ENCODE results near the gene RNF128.
A peak's percentile ranks its signal among the peaks of the same experiment; 100 is the strongest.

Gene RNF128, protein sequence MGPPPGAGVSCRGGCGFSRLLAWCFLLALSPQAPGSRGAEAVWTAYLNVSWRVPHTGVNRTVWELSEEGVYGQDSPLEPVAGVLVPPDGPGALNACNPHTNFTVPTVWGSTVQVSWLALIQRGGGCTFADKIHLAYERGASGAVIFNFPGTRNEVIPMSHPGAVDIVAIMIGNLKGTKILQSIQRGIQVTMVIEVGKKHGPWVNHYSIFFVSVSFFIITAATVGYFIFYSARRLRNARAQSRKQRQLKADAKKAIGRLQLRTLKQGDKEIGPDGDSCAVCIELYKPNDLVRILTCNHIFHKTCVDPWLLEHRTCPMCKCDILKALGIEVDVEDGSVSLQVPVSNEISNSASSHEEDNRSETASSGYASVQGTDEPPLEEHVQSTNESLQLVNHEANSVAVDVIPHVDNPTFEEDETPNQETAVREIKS

DNA sequence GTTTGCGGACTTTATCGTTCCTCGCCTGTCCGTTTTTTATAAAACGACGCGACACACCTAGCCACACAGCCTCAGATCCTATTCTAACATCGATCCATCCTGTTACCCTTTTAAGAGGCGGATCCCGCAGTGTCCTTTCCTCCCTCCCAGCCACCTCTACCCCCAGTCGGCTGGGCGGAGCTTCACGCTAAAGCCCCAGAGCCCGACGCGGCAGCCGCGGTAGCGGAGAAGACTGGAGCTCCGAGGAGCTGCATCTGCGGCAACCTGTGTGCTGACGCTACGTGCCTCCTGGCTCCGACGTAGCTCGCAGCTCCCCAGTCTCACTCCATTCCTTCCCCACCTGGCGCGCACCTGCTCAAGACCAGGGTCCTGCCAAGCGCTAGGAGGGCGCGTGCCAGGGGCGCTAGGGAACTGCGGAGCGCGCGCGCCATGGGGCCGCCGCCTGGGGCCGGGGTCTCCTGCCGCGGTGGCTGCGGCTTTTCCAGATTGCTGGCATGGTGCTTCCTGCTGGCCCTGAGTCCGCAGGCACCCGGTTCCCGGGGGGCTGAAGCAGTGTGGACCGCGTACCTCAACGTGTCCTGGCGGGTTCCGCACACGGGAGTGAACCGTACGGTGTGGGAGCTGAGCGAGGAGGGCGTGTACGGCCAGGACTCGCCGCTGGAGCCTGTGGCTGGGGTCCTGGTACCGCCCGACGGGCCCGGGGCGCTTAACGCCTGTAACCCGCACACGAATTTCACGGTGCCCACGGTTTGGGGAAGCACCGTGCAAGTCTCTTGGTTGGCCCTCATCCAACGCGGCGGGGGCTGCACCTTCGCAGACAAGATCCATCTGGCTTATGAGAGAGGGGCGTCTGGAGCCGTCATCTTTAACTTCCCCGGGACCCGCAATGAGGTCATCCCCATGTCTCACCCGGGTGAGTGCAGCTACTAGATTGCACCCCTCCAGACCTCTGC lies at the start of gene RNF128:
Gene RNF128, plus strand, starts transcription at position 217 of the 953 bp plus-strand sequence. Its CDS starts 213 bp downstream, at position 430.
- DNase-seq (ENCODE audit: extremely low spot score) = peak; percentile 75
- TF ChIP-seq SUZ12 (IDR thresholded peaks at IDR 0.05) = no peak
- TF ChIP-seq ELF4 (IDR thresholded peaks at IDR 0.05) = no peak
- TF ChIP-seq, protein P1, sequence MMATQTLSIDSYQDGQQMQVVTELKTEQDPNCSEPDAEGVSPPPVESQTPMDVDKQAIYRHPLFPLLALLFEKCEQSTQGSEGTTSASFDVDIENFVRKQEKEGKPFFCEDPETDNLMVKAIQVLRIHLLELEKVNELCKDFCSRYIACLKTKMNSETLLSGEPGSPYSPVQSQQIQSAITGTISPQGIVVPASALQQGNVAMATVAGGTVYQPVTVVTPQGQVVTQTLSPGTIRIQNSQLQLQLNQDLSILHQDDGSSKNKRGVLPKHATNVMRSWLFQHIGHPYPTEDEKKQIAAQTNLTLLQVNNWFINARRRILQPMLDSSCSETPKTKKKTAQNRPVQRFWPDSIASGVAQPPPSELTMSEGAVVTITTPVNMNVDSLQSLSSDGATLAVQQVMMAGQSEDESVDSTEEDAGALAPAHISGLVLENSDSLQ (IDR thresholded peaks at IDR 0.05) = no peak
- TF ChIP-seq LEF1 (IDR thresholded peaks at IDR 0.05; ENCODE audit: borderline replicate concordance) = no peak
- TF ChIP-seq BHLHE40 (IDR thresholded peaks at IDR 0.05; ENCODE audit: borderline replicate concordance) = no peak
- CTCF ChIA-PET = interaction anchor here (0.5 to 1.1 kb wide), 3 partner anchors 9 to 24 kb away, joined by 3 to 7 read pairs (median 3); no protein-coding TSS in a partner anchor
- POLR2A ChIA-PET = interaction anchor here (0.8 to 1.8 kb wide), 9 partner anchors 9 to 107 kb away, joined by 3 to 11 read pairs (median 4); partner anchors contain the start of gene TBC1D8B

DNA sequence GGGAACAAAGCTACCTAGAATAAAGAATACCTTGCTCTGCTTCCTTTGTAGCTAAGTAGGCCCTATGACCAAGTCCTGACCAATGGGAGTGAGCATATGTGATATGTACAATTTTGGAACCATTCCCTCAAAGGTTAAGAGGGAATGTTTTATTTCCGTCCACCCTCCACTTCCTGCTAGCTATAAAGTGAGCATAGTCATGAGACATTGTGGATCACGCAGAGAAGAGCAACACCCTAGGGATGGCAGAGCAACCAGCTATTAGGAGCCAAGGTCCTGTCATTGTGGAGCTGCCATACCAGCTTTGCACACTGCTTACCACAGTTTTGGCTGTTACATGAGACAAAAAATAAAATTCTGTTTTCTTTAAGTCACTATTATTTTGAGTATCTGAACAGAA lies 45.8 kb upstream of the RNF128 start:
- DNase-seq (ENCODE audit: extremely low spot score) = no peak
- POLR2A ChIA-PET = no interaction called here
- CTCF ChIA-PET = interaction anchor here (0.7 kb wide), 1 partner anchor 61 kb away, joined by 3 read pairs; no protein-coding TSS in a partner anchor
- TF ChIP-seq BHLHE40 (IDR thresholded peaks at IDR 0.05; ENCODE audit: borderline replicate concordance) (no peak), CTBP1 (IDR thresholded peaks at IDR 0.05; ENCODE audit: borderline replicate concordance) (no peak), L3MBTL2 (conservative IDR thresholded peaks at IDR 0.05) (no peak), SP1 (IDR thresholded peaks at IDR 0.05) (no peak), TARDBP (IDR thresholded peaks at IDR 0.05) (no peak), SUZ12 (IDR thresholded peaks at IDR 0.05) (no peak), HDGF (IDR thresholded peaks at IDR 0.05; ENCODE audit: borderline replicate concordance) (no peak), FOXA1 (IDR thresholded peaks at IDR 0.05) (no peak), FOXM1 (IDR thresholded peaks at IDR 0.05; ENCODE audit: borderline replicate concordance) (no peak), ZNF384 (IDR thresholded peaks at IDR 0.05) (no peak), NFRKB (IDR thresholded peaks at IDR 0.05) (no peak), FOXK2 (IDR thresholded peaks at IDR 0.05) (no peak), LEF1 (IDR thresholded peaks at IDR 0.05; ENCODE audit: borderline replicate concordance) (no peak), ARNT (IDR thresholded peaks at IDR 0.05) (no peak), ELF4 (IDR thresholded peaks at IDR 0.05) (no peak)
- TF ChIP-seq, protein P1 (IDR thresholded peaks at IDR 0.05) = no peak

DNA sequence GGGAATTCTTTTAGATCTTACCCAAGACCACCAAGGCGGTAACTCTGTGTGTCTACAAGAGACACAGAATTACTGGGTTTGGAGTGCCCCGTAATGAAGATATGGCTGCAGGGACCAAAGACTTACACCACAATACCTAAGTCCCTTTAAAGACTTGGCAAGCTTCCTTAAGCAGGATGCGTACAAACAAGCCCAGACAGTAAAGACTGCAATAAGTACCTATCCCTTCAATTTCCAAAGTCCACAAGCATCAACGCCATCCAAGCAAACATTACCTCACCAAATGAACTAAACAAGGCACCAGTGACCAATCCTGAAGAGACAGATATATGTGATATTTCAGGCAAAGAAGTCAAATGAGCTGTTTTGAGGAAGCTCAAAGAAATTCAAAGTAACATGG lies 42.3 kb upstream of the RNF128 start:
- ChIA-PET POLR2A (no interaction called here), CTCF (no interaction called here)
- TF ChIP-seq, protein P1 (IDR thresholded peaks at IDR 0.05) = no peak
- TF ChIP-seq BHLHE40 (IDR thresholded peaks at IDR 0.05; ENCODE audit: borderline replicate concordance) (no peak), L3MBTL2 (conservative IDR thresholded peaks at IDR 0.05) (no peak)
- DNase-seq (ENCODE audit: extremely low spot score) = no peak

DNA sequence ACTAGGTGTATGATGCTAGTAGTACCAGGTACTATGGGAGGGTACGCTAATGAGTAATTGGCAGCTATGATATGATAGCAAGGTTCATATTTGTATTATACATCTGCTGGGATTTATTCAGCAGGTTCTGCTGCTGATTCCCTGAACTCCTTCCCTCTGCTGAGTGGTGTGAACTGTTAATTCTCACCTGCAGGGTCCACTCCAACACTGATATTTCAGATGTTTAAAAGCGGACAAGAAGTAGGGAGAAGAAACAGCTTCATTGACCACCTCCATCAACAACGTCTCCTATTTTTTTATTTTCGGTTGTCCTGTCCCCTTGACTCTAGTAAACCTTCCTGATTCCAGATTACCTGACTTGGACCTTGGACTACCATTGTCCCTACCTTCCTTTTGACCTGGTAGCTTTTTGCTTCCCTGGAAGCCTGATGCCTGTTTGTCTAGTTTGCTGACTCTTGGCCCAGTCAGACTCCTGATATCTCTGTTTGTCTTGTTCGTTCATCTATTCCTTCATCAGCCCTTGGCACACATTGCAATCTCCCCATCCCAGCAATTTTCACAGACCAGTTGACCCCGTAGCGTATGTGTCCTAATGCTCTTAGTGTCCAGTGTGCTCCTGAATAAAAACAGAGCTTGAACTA lies 34.0 kb upstream of the RNF128 start:
- ChIA-PET POLR2A (interaction anchor here (0.9 kb wide), 1 partner anchor 34 kb away, joined by 4 read pairs; the partner anchor contains the start of gene RNF128), CTCF (no interaction called here)
- no peak for DNase-seq (ENCODE audit: extremely low spot score)
- no peak for TF ChIP-seq FOXK2 (IDR thresholded peaks at IDR 0.05)
- no peak for TF ChIP-seq BHLHE40 (IDR thresholded peaks at IDR 0.05; ENCODE audit: borderline replicate concordance)
- TF ChIP-seq FOXA1 (IDR thresholded peaks at IDR 0.05) = no peak
- TF ChIP-seq ARNT (IDR thresholded peaks at IDR 0.05) = no peak
- TF ChIP-seq CTBP1 (IDR thresholded peaks at IDR 0.05; ENCODE audit: borderline replicate concordance) = no peak
- no peak for TF ChIP-seq ELF4 (IDR thresholded peaks at IDR 0.05)
- TF ChIP-seq, protein P1 (IDR thresholded peaks at IDR 0.05) = no peak
- TF ChIP-seq LEF1 (IDR thresholded peaks at IDR 0.05; ENCODE audit: borderline replicate concordance) = no peak
- no peak for TF ChIP-seq NFRKB (IDR thresholded peaks at IDR 0.05)
- TF ChIP-seq L3MBTL2 (conservative IDR thresholded peaks at IDR 0.05) = no peak
- no peak for TF ChIP-seq SUZ12 (IDR thresholded peaks at IDR 0.05)
- no peak for TF ChIP-seq FOXM1 (IDR thresholded peaks at IDR 0.05; ENCODE audit: borderline replicate concordance)
- no peak for TF ChIP-seq TARDBP (IDR thresholded peaks at IDR 0.05)
- no peak for TF ChIP-seq SP1 (IDR thresholded peaks at IDR 0.05)

DNA sequence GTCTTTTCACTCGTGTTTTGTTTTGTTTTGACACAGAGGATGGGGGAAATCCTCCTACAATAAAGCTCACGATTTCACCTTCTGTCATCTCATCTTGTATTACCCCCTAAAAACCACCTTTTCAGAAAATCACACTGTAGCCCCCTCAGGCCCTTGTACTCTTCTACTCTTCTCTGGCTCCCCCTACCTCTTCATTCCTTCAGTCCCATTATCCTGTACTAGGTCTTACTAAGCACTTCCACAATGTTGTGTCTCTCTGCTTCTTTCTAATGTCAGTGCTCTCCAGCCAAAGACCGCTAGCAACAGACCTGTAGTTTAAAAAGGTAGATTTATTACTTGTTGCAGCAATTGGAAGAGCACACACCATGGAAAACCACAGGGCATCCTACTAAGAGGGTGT lies 30.0 kb upstream of the RNF128 start:
- TF ChIP-seq LEF1 (IDR thresholded peaks at IDR 0.05; ENCODE audit: borderline replicate concordance) = no peak
- TF ChIP-seq ZNF384 (IDR thresholded peaks at IDR 0.05) = no peak
- TF ChIP-seq NFRKB (IDR thresholded peaks at IDR 0.05) = no peak
- TF ChIP-seq CTBP1 (IDR thresholded peaks at IDR 0.05; ENCODE audit: borderline replicate concordance) = no peak
- TF ChIP-seq SP1 (IDR thresholded peaks at IDR 0.05) = no peak
- TF ChIP-seq HDGF (IDR thresholded peaks at IDR 0.05; ENCODE audit: borderline replicate concordance) = no peak
- TF ChIP-seq BHLHE40 (IDR thresholded peaks at IDR 0.05; ENCODE audit: borderline replicate concordance) = no peak
- no peak for TF ChIP-seq SUZ12 (IDR thresholded peaks at IDR 0.05)
- no peak for TF ChIP-seq L3MBTL2 (conservative IDR thresholded peaks at IDR 0.05)
- POLR2A ChIA-PET = no interaction called here
- CTCF ChIA-PET = no interaction called here
- no peak for DNase-seq (ENCODE audit: extremely low spot score)
